AG10803 (cell line): ENCODE measurements around the gene TSNAX.

Experiments
- DNase-seq: peaks from one replicate; pipeline ENCODE4 v3.0.0; 2010; ENCODE audit warnings: low read depth
- H3K4me3 ChIP-seq: 2 replicates; pipeline ENCODE4 v1.5.1; 2011; ENCODE audit warnings: mild to moderate bottlenecking, low read length, control low read depth
- TF ChIP-seq, protein P1 (sequence below): conservative IDR thresholded peaks from 2 replicates; pipeline ENCODE4 v1.5.1; 2011; ENCODE audit warnings: mild to moderate bottlenecking, low read length, control low read depth, inconsistent platforms

Gene TSNAX

DNA sequence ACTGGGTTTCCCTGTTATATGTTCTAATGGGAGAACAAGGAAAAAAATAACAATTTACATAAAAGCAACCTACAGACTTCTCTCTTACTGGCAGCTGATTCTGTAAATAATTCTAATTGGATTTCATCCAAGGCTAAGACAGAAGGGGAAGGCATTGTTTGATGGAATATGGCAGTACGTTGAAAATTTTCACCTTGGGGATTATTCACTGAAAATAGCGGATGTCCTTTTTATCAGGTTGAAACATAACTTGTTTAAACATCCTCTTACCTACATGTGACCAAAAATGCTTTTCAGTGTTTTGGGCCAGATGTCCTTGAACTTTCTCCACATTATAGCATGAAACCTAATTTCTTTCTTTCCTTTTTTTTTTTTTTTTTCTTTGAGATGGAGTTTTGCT, 24.9 kb downstream of the TSNAX start:
- no peak overlapping the region for H3K4me3 ChIP-seq
- TF ChIP-seq, protein P1, sequence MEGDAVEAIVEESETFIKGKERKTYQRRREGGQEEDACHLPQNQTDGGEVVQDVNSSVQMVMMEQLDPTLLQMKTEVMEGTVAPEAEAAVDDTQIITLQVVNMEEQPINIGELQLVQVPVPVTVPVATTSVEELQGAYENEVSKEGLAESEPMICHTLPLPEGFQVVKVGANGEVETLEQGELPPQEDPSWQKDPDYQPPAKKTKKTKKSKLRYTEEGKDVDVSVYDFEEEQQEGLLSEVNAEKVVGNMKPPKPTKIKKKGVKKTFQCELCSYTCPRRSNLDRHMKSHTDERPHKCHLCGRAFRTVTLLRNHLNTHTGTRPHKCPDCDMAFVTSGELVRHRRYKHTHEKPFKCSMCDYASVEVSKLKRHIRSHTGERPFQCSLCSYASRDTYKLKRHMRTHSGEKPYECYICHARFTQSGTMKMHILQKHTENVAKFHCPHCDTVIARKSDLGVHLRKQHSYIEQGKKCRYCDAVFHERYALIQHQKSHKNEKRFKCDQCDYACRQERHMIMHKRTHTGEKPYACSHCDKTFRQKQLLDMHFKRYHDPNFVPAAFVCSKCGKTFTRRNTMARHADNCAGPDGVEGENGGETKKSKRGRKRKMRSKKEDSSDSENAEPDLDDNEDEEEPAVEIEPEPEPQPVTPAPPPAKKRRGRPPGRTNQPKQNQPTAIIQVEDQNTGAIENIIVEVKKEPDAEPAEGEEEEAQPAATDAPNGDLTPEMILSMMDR, result no peak
- no peak for DNase-seq

DNA sequence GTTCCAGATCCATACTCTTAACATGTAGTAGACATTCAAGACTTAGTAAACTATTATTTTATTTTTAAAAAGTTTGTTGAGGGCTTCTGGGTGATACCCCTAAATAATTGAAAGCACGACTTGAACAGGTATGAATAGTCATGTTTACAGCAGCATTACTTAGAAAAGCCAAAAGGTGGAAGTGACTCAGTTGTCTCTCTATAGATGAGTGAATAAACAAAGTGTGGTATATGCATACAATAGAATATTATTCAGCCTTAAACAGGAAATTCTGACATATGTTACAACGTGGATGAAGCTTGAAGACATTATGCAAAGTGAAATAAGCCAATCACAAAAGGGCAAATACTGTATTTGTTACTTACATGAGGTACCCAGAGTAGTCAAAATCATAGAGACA, 26.5 kb downstream of the TSNAX start:
- no peak overlapping the region for H3K4me3 ChIP-seq
- TF ChIP-seq, protein P1, result no peak
- DNase-seq, result no peak

DNA sequence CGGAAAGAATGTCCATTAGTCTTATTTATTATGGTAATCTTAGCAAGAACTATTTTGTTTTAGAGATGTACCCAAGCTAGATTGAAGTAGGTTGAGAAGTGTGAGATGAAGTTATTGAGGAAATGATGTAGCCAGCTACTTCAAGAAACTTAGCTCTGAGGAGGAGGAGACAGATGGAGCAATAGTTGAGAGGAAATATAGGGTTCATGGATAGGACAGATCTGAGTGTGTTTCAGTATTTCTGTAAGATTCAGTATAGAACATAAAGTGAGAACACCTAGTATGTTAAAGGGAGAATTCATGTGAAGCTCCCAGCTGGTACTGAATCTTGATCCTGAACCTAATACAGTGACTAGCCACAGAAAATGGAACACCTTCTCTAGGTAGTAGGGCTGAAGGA, 28.9 kb downstream of the TSNAX start:
- H3K4me3 ChIP-seq, result no peak overlapping the region
- TF ChIP-seq, protein P1, result no peak
- DNase-seq, result no peak

DNA sequence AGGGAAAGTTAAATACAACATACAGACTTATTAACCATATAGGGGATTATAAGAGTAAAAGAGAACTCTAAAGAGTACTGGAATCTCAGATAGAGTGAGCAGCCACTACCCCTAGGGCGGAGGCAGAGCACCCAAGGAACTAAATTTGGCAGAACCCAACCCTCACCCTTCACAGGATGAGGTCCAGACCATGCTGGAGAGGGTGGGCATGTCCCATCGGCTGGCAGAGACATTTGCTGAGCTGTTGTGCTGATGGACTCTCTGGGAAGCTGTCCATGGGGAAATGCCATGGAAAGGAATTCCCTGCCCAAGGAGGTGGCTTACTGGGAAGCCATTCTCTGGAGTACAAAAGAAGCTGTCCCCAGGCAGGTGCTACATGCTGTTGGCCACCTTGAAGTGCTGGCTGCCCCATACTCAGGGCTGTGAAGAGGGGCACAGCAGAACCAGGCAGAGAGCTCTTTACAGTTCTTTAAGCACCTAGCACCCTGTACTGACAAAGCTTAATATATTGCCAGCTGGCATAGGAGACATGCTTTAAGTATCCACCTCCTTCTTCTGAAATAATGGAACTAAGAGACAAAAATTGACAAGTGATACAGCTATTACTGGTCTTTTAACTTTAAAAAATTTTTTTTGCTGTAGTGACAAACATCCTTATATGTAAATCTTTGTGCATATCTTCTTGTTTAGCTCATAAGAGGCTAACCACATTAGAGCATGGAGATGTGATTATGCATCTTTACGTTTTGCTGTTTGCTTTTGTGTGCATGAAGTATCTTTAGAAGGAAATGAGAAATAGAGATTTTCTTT, 29.6 kb downstream of the TSNAX start:
- DNase-seq, result peak; percentile 30
- no peak overlapping the region for H3K4me3 ChIP-seq
- TF ChIP-seq, protein P1, result no peak

DNA sequence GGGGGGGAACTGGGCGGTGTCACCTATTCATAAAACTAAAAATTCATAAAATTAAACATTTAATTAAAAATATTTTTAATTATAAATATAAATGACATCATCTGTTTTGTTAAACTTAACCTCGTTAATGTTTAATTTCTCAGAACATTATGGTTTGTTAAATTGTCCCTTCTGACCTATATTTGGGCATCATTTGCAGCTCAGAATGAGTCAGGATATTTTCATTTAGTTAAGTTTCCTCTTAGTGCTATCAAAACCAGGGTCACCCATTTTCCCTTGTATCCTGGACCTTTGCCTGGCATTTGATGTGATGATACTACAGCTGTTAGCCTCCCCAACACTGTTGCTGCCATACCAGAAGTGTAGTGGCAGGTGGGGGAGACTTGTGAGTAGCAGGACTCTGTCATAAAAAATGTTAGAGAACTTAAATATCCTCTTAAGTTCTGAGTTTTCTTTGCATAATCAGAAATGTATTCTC, 30.3 kb downstream of the TSNAX start:
- DNase-seq, result no peak
- TF ChIP-seq, protein P1, result no peak
- no peak overlapping the region for H3K4me3 ChIP-seq

DNA sequence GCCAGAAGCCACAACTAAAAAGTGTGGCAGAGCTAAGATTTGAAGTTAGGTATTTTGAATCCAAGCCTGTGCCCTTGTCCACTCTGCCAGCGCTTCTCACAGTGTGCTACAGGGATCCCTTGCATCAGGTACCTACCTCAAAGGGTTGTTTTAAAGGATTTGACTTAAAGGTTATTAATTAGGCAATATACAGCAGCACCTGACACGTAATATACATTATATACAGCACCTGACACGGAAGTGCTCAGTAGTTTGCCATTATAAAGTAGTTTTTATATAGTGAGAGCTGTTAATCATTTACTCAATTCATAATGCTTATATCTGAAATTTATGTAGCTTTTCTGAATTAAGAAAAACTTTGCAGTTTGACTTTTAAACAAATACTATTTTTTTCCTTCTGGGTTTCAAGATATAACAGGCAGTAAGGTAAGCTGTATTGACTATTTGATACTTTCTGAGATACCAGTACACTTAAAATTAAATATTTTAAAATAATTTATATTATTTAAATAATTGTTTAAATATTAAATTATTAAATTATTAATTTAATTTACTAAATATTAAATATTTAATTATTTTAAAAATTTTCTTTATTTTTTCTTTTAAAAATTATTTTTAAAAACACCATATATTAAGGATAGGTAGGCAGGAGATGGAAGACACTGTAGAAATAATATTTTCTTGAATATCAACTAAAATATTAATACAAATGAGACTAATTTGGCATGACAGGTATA, 33.3 kb downstream of the TSNAX start:
- no peak overlapping the region for H3K4me3 ChIP-seq
- TF ChIP-seq, protein P1, result no peak
- no peak for DNase-seq

DNA sequence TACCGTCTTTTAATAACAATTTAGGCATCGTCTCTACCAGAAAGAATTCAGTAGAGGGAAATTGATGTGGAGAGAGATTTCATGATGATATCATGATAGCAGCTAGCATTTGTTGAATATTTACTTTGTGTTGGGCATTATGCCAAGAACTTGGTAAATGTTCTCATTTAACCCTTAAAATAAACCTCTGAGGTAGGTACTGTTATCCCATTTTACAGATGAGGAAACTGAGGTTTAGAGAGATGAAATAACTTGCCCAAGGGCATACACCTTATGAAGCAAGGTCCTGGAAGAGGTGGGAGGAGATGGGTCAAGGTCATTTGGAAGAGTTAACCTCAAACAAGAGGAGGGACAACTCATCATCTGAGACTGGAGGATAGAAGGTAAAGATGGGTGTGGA, 34.8 kb downstream of the TSNAX start:
- DNase-seq, result no peak
- TF ChIP-seq, protein P1, result no peak
- H3K4me3 ChIP-seq, result no peak overlapping the region
